HG02763 (cell line): Measurements from ENCODE around the gene GAMT.

Experiments used
- ATAC-seq: cut with Tn5 transposase; IDR thresholded peaks from one replicate; pipeline ENCODE4 v1.9.1; 2021; ENCODE audit warnings: mild to moderate bottlenecking, moderate library complexity; ENCODE audit not compliant: unreplicated experiment

GAMT gene

DNA sequence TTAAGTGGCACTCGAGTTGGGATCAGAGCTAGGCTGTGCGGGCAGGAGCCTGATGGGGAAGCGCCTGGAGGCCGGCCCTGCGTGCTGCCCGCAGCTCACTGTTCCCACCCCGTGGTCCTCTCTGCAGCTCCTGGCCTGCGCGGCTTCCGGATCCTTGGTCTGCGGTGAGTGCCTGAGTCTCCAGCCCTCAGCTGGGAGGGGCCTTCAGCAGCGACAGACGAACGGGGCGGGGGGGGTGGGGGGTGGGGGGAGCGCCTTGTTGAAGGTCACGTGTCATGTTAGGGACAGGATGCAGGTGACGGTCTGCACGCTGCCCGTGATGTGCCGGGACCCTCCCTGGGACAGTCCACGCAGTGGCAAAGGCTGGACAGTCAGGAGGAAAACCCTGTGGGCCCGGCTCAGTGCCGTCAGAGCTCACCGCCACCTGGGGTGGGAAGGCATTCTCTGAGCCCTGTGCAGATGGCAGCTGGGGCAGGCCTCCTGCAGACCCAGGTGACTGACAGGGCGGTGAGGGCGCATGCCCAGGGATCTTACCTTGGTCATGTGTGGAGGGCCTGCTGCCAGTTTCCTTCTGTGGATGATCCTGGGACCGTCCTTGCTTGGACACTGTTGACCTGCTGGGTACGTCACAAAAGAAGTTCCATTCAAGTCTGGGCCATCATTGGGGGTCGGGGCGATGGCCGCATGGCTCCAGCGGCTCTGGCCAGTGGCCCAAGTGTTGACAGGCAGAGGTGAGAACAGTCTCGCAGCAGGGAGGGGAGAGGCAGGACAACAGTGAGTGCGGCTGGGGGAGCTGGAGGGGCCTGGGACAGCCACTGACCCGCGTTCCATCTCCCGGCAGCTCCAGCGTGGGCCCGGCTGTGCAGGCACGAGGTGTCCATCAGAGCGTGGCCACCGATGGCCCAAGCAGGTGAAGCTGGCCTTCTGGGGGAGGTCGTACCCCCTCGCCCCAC, 13.4 kb downstream of the GAMT start:
- ATAC-seq, result no peak

DNA sequence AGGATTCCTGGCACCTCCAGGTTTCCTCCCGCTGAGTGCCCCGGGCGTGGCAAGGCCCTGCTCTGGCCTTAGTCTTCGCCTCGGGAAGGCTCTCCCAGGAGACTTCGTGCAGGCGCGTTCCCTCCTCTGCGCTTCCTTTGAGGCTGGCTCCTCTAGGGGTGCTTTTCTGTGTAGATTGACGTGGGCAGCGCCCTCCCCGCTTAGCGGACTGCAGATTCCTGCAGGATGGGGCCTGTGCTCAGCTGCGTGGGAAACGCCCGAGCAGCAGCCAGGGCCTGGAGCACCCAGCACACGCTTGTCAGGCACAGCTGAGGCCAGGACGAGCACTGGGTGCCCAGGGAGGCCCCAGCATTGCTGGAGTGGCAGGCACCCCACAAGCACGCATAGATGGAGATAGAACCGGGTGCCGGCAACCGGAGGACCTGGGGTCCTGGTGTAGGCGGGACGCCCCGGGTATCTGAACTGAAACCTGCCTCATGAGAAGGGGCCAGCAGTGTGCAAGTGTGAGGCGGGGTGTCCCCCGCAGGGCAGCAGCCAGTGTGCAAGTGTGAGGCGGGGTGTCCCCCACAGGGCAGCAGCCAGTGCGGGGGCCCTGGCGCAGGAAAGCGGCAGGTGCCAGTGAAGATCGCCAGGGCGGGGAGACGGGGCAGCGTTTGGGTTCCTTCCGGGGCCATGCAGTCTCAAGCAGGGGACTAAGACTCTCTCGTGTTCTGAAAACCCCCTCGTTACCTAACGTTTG, 14.2 kb downstream of the GAMT start:
- no peak for ATAC-seq

DNA sequence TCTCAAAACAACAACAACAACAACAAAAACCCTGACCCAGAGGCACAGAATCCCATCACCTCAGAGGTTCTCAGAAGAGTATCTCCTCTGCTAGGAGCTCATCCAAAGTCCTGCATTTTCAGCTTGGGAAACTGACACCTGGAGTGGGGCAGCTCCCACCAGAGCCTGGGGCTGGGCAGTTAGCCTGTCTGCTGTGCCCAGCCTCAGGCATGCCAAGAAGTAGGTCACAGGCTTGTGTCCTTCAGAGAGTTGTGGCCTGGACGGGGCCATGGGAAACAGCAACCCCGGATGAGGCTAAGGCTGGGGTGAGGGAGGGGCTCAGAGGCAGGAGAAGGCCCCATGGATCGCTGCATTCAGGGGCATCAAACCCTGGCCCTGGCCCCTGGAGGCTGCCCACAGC, 15.5 kb downstream of the GAMT start:
- ATAC-seq, result no peak

- no peak for ATAC-seq
These were observed 16.7 kb downstream of the GAMT start for GRCh38 chr19:1384478-1385110.

DNA sequence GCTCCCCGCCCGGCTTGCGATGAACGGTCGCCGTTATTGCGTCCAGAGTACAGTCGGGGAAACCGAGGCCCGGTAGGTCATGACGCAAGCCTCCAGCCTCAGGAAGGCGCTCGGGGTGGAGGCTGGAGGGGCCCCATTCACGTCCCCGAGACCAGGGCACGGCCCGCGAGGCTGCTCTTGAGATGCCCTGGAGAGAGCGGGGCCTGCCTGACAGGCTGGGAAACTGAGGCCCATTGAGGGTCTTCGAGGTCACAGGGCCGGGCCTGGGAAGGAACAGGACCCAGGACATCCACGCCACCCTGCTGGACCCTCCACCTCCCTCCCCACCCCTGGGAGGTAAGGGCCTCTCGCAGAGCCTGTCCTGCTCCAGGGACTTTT, 17.3 kb downstream of the GAMT start:
- peak; percentile 11 for ATAC-seq

DNA sequence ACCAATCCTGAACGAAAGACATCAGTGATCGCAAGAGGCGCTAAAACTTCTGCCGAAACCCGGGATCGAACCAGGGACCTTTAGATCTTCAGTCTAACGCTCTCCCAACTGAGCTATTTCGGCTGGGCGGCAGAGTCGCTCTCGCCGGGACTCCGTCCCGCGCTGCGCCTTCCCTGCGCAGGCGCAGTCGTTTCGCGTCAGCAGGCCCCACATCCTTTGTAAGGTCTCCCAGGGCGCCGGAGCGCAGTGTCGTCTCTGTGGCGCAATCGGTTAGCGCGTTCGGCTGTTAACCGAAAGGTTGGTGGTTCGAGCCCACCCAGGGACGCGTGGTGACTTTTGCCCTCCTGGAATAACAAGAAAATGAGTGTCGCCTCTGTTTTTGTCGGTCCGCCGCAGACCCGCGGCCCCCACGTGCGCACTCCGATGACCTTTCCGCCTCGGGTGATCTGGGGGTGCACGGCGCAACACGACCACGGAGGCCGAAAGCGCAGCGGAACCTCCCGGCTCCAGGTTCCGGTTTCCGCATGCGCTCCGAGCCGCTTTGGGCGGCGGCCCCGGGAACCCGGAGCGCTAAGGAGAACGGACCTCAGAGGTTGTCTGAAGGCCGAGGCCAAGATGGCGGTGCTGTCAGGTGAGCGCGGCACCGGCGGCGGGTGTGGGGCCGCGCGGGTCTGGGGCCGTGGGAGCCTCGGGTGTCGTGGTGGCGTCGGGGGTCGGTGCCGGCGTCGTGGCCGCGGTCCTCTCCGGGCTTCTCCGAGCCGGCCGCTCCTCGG, 17.8 kb downstream of the GAMT start, which contains the start of gene NDUFS7:
Gene NDUFS7 (plus strand): TSS at position 596 of the 773 bp plus-strand sequence. CDS start 20 bp downstream, at position 616.
- ATAC-seq, result peak; percentile 80

GRCh38 chr19:1383017-1383311, 18.4 kb downstream of the GAMT start:
- no peak for ATAC-seq

GRCh38 chr19:1382250-1382649, 19.1 kb downstream of the GAMT start:
- no peak for ATAC-seq

GRCh38 chr19:1379961-1380489, 21.3 kb downstream of the GAMT start:
- ATAC-seq, result no peak

DNA sequence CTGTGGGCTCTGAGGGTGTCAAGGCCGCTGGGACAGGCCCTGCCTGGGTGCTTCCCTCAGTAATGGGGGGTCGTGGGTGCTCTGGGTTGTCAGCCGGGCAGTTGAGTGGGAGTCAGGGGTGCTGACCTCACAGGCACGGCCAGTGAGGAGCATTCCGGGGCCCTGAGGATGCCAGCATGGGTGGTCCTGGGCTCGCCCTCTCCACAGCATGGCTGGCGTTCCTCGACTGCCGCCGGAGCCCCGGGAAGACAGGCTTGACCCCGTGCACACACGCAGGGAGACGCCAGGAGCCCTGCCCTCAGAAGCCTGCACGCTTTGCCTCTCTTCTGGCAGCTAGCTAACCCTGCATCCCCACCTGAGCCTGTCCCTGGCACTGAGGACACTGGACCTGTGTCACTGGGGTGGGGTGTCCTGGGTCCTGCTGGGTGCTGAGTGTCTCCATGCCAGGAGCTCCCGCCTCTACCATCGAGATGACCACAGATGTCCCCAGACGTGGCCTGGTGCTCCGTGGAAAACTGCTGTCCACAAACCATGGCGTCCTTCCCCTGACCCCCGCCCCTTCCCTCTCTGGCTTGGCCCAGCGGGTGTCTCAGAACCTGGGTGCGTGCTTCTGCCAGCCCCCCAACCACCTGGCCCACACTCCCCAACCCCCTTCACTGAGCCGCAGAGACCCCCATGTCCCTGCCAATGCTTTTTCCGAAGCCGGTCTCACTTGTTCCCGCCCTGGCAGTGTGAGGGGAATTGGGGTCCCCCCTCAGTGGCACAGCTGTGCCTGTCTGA, 22.0 kb downstream of the GAMT start:
- ATAC-seq, result no peak

GRCh38 chr19:1377965-1378785, 23.2 kb downstream of the GAMT start:
- ATAC-seq, result no peak

DNA sequence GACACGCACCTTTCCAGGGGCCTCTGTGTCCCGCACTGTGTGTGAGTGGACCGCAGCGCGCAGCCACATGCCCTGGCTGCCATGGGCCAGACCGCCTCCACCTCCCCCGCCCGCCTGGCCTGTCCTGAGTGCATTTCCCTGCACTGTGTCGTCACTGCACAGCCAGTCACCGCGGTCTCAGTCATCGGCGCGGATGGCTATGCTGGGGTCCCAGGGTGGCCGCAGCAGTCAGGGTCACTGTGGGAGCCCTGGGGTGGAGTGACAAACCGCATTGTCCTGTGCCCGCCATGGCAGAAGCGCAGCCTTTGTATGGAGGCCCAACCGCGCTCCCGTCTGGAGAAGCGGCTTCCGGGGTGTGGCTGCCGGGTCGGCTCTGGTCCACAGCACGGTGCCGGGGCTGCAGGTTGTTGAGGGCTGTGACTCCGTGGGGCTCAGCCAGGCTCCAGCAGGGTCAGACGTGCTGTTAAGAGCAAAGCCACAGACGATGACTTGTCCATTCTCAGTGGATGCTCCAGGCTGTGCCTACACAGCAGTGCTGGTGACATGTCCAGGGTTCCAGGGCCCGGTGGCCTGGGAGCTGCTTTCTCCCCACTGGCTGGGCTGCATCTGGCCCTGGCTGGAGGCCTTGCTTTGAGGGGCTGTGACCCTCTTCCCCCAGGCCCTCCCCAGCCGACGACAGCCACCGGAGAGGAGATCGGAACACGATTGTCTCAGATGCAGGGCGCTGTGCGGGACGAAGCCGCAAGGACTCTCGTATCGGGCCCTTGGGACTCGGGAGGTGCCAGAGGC, 24.0 kb downstream of the GAMT start:
- ATAC-seq, result no peak

DNA sequence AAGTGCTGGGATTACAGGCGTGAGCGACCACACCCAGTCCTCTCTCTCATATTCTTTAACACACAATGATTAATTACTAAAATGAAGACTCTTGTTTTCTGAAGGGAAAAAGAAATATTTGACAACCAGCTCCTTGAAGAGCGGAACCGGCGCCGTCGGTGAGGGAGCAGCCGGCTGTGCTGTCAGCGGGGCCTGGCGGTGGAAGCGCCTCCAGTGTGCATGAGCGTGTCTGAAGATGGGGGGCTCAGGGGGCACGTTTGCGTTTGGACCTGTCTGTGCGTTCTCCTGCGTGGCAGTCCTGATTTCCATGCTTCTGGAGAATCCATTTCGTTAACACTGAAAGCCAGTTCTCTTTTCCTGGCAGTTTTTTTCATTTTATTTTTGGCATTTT, 24.9 kb downstream of the GAMT start:
- no peak for ATAC-seq

DNA sequence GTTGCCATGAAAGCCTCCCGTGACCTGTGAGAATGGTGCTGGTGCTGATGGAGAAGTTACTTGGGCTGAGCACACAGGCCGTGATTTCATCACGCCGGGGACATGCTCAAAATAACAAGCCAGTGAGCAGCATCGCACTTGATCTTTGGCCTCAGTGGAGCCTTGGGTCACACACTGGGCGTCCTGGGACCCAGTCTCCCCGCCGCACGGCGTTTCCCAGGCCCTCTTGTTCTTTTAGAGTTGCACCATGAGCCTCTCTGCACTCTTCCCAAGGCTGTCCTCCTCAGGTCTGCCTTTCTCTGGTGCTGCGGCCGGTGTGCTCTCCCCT, 27.1 kb downstream of the GAMT start:
- no peak for ATAC-seq

GRCh38 chr19:1373534-1374249, 27.6 kb downstream of the GAMT start:
- ATAC-seq, result no peak

DNA sequence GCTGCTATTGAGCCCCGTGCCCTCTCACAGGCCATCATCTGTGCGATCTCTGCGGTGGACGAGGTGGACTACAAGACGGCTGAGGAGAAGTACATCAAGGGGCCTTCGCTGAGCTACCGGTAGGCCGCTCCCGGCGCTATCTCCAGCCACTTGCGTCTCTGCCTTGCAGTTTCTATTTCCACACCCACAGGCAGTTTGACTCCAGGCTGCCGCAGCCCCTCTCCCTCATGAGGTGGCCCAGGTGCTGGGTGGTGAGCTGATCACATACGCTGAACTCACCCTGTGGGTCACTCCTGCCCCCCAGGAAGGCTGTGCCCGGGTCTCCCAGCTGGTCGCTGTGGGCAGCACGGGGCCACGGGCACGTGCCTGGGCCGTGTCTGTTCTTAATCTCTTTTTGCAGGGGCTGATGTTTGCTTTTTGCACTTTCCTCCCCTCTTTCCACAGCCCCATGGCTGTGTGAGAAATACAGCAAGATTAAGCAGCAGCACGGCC, 28.3 kb downstream of the GAMT start:
- no peak for ATAC-seq

- ATAC-seq, result no peak
These were observed 30.6 kb downstream of the GAMT start for GRCh38 chr19:1370579-1371361.
